Adrenal gland (tissue), 5 donors: Measurements from ENCODE around the gene RGS14.

Source experiments
- POLR2A ChIP-seq, 2 donors: fragments of 450-650 bp; IDR thresholded peaks; one replicate each; pipeline ENCODE4 v1.6.1; 2017; ENCODE audit warnings: antibody characterized with exemption in 2 of 2, mild to moderate bottlenecking in 2 of 2, moderate library complexity in 1 of 2
- TF ChIP-seq, protein P1 (sequence below), 6 experiments: fragments of 450-650 bp in 4 of 6; fragments of 200-600 bp in 2 of 6; sonication (generic) in 1 of 6; IDR thresholded peaks; 1 replicate in 5 of 6; 2 replicates in 1 of 6; pipeline versions ENCODE4 v1.5.1 to v1.8.0; 2016 to 2021; ENCODE audit warnings: antibody characterized with exemption in 6 of 6, mild to moderate bottlenecking in 2 of 6, moderate library complexity in 1 of 6
- donor health status: DM: no; HTN: no; CAD: no.

DNA sequence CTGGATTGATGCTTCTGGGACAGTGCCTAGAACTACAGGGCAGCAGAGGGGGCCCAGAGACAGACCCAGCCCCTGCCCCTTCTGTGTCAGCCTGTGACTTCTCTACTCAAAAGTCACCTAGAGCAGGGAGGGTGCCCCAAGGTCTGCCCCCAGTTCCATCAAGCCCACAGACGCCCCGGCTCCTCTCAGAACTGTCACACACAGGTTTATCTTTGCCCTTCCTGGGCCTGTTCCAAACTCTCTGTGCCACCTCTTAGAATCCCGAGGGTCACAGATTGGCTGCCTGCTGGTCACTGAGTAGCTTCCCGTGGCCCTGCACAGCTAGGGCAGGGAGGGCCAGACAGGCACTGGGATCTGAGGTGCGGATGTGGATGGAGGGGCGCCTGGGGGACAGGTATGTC lies 1.7 kb downstream of the RGS14 start:
- TF ChIP-seq, protein P1, sequence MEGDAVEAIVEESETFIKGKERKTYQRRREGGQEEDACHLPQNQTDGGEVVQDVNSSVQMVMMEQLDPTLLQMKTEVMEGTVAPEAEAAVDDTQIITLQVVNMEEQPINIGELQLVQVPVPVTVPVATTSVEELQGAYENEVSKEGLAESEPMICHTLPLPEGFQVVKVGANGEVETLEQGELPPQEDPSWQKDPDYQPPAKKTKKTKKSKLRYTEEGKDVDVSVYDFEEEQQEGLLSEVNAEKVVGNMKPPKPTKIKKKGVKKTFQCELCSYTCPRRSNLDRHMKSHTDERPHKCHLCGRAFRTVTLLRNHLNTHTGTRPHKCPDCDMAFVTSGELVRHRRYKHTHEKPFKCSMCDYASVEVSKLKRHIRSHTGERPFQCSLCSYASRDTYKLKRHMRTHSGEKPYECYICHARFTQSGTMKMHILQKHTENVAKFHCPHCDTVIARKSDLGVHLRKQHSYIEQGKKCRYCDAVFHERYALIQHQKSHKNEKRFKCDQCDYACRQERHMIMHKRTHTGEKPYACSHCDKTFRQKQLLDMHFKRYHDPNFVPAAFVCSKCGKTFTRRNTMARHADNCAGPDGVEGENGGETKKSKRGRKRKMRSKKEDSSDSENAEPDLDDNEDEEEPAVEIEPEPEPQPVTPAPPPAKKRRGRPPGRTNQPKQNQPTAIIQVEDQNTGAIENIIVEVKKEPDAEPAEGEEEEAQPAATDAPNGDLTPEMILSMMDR (IDR thresholded peaks at IDR 0.05), result no peak
- TF ChIP-seq POLR2A (IDR thresholded peaks at IDR 0.05), result no peak
